SK-N-SH treated with all-trans-retinoic acid at 6 μM for 48 hours (cell line): ENCODE results near the gene SIN3B.

Source experiments
- ATAC-seq: fragments of 200-7000 bp; cut with Tn5 transposase; 3 replicates; pipeline ENCODE4 v1.9.1; 2020; ENCODE audit warnings: mild to moderate bottlenecking, moderate library complexity
- ARNTL ChIP-seq: fragments of 450-650 bp; formaldehyde crosslinking; IDR thresholded peaks from 2 replicates; pipeline ENCODE4 v1.5.0; 2020; ENCODE audit warnings: low read depth, mild to moderate bottlenecking, moderate library complexity, borderline replicate concordance
- BACH2 ChIP-seq: fragments of 250-450 bp; sonication (Bioruptor Pico); IDR thresholded peaks from 2 replicates; pipeline ENCODE4 v1.9.0; 2021; ENCODE audit warnings: mild to moderate bottlenecking, borderline replicate concordance
- CSDC2 ChIP-seq: fragments of 250-450 bp; sonication (Bioruptor Pico); IDR thresholded peaks from 2 replicates; pipeline ENCODE4 v1.5.0; 2020; ENCODE audit warnings: mild to moderate bottlenecking, moderate library complexity
- ISL1 ChIP-seq: fragments of 250-450 bp; sonication (Bioruptor Pico); IDR thresholded peaks from 2 replicates; pipeline ENCODE4 v2.1.2; 2022; ENCODE audit warnings: mild to moderate bottlenecking, moderate library complexity
- PPARA ChIP-seq: fragments of 250-450 bp; sonication (Bioruptor Pico); IDR thresholded peaks from 2 replicates; pipeline ENCODE4 v1.5.0; 2020; ENCODE audit warnings: mild to moderate bottlenecking, borderline replicate concordance
- RARB ChIP-seq: fragments of 250-450 bp; sonication (Bioruptor Pico); IDR thresholded peaks from 2 replicates; pipeline ENCODE4 v1.8.0; 2021; ENCODE audit warnings: mild to moderate bottlenecking, moderate library complexity
- SNAI2 ChIP-seq: fragments of 250-450 bp; sonication (Bioruptor Pico); IDR thresholded peaks from 2 replicates; pipeline ENCODE4 v1.5.0; 2020; ENCODE audit warnings: mild to moderate bottlenecking, moderate library complexity
- TCF4 ChIP-seq: fragments of 250-450 bp; sonication (Bioruptor Pico); IDR thresholded peaks from 2 replicates; pipeline ENCODE4 v1.8.0; 2021; ENCODE audit warnings: mild to moderate bottlenecking, moderate library complexity, borderline replicate concordance
- TOX ChIP-seq: fragments of 250-450 bp; sonication (Bioruptor Pico); IDR thresholded peaks from 2 replicates; pipeline ENCODE4 v1.8.0; 2021; ENCODE audit warnings: mild to moderate bottlenecking, moderate library complexity, borderline replicate concordance
- ZC3H10 ChIP-seq: fragments of 250-450 bp; sonication (Bioruptor Pico); IDR thresholded peaks from 2 replicates; pipeline ENCODE4 v1.5.1; 2021; ENCODE audit warnings: mild to moderate bottlenecking, moderate library complexity
- ZFP3 ChIP-seq: fragments of 250-450 bp; sonication (Bioruptor Pico); IDR thresholded peaks from 2 replicates; pipeline ENCODE4 v1.5.0; 2020; ENCODE audit warnings: mild to moderate bottlenecking, moderate library complexity
- ZFP30 ChIP-seq: fragments of 450-650 bp; formaldehyde crosslinking; IDR thresholded peaks from 2 replicates; pipeline ENCODE4 v1.5.0; 2022; ENCODE audit warnings: mild to moderate bottlenecking, moderate library complexity
- ZNF565 ChIP-seq: fragments of 450-650 bp; formaldehyde crosslinking; conservative IDR thresholded peaks from 2 replicates; pipeline ENCODE4 v1.5.0; 2020; ENCODE audit warnings: low read depth, mild to moderate bottlenecking, moderate library complexity
- ZNF70 ChIP-seq: fragments of 450-650 bp; formaldehyde crosslinking; IDR thresholded peaks from 2 replicates; pipeline ENCODE4 v1.5.0; 2020; ENCODE audit warnings: mild to moderate bottlenecking, moderate library complexity
- ZNF8 ChIP-seq: fragments of 450-650 bp; formaldehyde crosslinking; IDR thresholded peaks from 2 replicates; pipeline ENCODE4 v1.5.0; 2020; ENCODE audit warnings: mild to moderate bottlenecking, moderate library complexity
- TF ChIP-seq, protein P1 (sequence below): fragments of 250-450 bp; sonication (Bioruptor Pico); IDR thresholded peaks from 2 replicates; pipeline ENCODE4 v1.8.0; 2021; ENCODE audit warnings: low read depth, mild to moderate bottlenecking, moderate library complexity, borderline replicate concordance
- TF ChIP-seq, protein P2 (sequence below): fragments of 250-450 bp; sonication (Bioruptor Pico); IDR thresholded peaks from 2 replicates; pipeline ENCODE4 v1.5.1; 2021; ENCODE audit warnings: mild to moderate bottlenecking, moderate library complexity
- TF ChIP-seq, protein P3 (sequence below): fragments of 250-450 bp; sonication (Bioruptor Pico); IDR thresholded peaks from 2 replicates; pipeline ENCODE4 v1.5.0; 2020; ENCODE audit warnings: mild to moderate bottlenecking, moderate library complexity
- TF ChIP-seq, protein P4 (sequence below): fragments of 250-450 bp; sonication (Bioruptor Pico); IDR thresholded peaks from 2 replicates; pipeline ENCODE4 v1.5.1; 2020; ENCODE audit warnings: low read depth, mild to moderate bottlenecking, moderate library complexity

SIN3B gene

DNA sequence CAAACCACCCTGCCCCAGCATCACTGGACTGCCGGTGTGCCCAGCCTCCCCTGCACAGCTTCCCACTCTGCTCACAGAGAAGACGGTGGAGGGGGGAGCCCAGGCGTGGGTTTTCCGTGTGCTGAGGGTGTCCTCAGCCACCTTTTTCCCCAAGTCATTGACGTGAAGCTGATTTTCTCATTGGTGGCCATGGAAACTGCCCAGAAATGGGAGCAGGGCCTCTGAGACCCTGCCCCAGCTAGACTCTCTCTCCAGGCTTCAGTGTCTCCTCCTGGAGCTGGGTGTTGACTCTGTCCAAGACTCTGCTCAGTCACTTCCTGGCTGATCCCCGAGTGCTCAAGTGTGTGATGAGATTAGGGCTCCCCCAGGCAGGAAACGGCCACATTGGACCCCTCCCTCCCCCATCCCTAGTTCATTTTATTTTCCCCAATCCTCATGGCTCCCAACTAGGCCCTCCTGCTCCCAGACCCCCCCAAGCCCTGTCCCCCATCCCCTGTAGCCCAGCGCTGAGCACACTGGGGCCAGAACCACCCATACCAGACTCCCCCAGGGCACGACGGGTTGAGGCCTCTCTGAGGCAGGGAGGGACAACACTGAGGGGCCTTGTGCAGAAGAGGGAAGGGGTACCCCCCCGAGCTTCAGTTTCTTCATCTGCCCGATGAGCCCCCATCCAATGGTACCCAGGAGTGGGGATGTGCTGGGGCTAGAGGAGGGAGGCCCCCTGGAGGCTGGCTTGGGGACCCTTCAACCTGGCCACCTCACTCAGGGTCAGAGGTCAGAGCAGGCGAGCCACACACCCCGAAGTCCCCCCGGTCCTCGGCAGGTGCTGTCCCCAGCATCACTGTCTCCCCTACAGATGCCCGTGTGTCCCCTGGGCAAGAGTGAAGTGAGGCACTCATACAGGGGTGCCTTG is 58.4 kb downstream of the SIN3B start (continued):
- no peak for TF ChIP-seq ISL1
- no peak for TF ChIP-seq ZFP30 (CRISPR knock-in tag)
- TF ChIP-seq ZC3H10 (CRISPR knock-in tag): no peak

DNA sequence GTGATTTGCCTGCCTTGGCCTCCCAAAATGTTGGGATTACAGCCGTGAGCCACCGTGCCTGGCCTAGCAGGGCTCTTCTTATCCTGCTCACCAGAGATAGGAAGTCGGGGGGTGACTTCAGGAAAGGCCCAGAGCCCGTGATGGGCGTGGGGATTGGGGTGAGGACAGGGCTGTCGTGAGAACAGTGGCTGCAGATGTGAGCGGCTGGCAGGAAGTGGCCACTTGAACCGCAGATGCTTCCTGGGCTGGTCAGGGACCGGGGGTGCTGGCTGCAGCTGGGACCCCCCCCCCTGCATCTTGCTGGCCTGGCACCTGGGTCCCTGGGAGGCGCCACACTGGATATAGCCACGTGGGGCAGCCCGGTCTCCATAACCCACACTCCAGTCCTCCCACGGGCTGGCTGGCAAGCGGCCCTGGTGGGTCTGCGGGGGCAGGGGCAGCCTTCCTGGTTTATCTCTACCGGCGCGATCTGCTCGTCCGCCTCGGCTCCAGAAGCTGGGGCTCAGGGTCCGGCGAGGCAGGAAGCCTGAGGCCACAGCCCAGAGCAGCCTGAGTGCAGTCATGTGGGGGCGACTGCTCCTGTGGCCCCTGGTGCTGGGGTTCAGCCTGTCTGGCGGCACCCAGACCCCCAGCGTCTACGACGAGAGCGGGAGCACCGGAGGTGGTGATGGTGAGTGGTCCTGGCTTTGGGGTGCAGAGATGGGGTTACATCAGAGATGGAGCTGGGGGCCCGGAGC is 59.6 kb downstream of the SIN3B start, which contains the start of gene F2RL3:
F2RL3 (plus strand) TSS at position 371 of the 737 bp plus-strand sequence; CDS start at position 562, 191 bp downstream.
- ATAC-seq: no peak
- no peak for TF ChIP-seq TOX (CRISPR knock-in tag)
- TF ChIP-seq, all 23 proteins: peak for 0

DNA sequence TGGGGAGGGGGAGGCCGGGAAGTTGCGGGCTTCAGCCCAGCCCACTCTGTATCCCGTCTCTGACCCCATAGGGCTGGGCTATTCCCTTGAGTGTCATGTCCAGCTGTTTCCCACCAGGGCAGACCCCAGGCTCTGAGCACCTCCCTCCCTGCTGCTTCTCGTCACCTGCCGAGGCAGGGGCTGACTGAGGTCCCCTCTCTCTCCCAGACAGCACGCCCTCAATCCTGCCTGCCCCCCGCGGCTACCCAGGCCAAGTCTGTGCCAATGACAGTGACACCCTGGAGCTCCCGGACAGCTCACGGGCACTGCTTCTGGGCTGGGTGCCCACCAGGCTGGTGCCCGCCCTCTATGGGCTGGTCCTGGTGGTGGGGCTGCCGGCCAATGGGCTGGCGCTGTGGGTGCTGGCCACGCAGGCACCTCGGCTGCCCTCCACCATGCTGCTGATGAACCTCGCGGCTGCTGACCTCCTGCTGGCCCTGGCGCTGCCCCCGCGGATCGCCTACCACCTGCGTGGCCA is 60.2 kb downstream of the SIN3B start:
- ATAC-seq: peak; percentile 83
- no peak for TF ChIP-seq TOX (CRISPR knock-in tag)
- TF ChIP-seq ZFP30 (CRISPR knock-in tag): no peak
- TF ChIP-seq, protein P1, sequence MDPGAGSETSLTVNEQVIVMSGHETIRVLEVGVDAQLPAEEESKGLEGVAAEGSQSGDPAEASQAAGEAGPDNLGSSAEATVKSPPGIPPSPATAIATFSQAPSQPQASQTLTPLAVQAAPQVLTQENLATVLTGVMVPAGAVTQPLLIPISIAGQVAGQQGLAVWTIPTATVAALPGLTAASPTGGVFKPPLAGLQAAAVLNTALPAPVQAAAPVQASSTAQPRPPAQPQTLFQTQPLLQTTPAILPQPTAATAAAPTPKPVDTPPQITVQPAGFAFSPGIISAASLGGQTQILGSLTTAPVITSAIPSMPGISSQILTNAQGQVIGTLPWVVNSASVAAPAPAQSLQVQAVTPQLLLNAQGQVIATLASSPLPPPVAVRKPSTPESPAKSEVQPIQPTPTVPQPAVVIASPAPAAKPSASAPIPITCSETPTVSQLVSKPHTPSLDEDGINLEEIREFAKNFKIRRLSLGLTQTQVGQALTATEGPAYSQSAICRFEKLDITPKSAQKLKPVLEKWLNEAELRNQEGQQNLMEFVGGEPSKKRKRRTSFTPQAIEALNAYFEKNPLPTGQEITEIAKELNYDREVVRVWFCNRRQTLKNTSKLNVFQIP (CRISPR knock-in tag): no peak
- no peak for TF ChIP-seq PPARA (CRISPR knock-in tag)
- TF ChIP-seq ZC3H10 (CRISPR knock-in tag): no peak
- TF ChIP-seq TCF4: no peak
- TF ChIP-seq CSDC2 (CRISPR knock-in tag): no peak
- no peak for TF ChIP-seq SNAI2
- TF ChIP-seq ISL1: no peak
- TF ChIP-seq BACH2 (CRISPR knock-in tag): no peak
- TF ChIP-seq, protein P2, sequence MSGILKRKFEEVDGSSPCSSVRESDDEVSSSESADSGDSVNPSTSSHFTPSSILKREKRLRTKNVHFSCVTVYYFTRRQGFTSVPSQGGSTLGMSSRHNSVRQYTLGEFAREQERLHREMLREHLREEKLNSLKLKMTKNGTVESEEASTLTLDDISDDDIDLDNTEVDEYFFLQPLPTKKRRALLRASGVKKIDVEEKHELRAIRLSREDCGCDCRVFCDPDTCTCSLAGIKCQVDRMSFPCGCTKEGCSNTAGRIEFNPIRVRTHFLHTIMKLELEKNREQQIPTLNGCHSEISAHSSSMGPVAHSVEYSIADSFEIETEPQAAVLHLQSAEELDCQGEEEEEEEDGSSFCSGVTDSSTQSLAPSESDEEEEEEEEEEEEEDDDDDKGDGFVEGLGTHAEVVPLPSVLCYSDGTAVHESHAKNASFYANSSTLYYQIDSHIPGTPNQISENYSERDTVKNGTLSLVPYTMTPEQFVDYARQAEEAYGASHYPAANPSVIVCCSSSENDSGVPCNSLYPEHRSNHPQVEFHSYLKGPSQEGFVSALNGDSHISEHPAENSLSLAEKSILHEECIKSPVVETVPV: no peak
- no peak for TF ChIP-seq ZNF70 (CRISPR knock-in tag)
- no peak for TF ChIP-seq ZFP3 (CRISPR knock-in tag)

DNA sequence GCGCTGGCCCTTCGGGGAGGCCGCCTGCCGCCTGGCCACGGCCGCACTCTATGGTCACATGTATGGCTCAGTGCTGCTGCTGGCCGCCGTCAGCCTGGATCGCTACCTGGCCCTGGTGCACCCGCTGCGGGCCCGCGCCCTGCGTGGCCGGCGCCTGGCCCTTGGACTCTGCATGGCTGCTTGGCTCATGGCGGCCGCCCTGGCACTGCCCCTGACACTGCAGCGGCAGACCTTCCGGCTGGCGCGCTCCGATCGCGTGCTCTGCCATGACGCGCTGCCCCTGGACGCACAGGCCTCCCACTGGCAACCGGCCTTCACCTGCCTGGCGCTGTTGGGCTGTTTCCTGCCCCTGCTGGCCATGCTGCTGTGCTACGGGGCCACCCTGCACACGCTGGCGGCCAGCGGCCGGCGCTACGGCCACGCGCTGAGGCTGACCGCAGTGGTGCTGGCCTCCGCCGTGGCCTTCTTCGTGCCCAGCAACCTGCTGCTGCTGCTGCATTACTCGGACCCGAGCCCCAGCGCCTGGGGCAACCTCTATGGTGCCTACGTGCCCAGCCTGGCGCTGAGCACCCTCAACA is 60.8 kb downstream of the SIN3B start:
- ATAC-seq: no peak
- TF ChIP-seq ZC3H10 (CRISPR knock-in tag) (no peak), ZNF70 (CRISPR knock-in tag) (no peak), ARNTL (CRISPR knock-in tag) (no peak), RARB (CRISPR knock-in tag) (no peak), ZNF8 (CRISPR knock-in tag) (no peak), ZNF565 (no peak)
- TF ChIP-seq, protein P3, sequence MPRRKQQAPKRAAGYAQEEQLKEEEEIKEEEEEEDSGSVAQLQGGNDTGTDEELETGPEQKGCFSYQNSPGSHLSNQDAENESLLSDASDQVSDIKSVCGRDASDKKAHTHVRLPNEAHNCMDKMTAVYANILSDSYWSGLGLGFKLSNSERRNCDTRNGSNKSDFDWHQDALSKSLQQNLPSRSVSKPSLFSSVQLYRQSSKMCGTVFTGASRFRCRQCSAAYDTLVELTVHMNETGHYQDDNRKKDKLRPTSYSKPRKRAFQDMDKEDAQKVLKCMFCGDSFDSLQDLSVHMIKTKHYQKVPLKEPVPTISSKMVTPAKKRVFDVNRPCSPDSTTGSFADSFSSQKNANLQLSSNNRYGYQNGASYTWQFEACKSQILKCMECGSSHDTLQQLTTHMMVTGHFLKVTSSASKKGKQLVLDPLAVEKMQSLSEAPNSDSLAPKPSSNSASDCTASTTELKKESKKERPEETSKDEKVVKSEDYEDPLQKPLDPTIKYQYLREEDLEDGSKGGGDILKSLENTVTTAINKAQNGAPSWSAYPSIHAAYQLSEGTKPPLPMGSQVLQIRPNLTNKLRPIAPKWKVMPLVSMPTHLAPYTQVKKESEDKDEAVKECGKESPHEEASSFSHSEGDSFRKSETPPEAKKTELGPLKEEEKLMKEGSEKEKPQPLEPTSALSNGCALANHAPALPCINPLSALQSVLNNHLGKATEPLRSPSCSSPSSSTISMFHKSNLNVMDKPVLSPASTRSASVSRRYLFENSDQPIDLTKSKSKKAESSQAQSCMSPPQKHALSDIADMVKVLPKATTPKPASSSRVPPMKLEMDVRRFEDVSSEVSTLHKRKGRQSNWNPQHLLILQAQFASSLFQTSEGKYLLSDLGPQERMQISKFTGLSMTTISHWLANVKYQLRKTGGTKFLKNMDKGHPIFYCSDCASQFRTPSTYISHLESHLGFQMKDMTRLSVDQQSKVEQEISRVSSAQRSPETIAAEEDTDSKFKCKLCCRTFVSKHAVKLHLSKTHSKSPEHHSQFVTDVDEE: no peak
- TF ChIP-seq, protein P4, sequence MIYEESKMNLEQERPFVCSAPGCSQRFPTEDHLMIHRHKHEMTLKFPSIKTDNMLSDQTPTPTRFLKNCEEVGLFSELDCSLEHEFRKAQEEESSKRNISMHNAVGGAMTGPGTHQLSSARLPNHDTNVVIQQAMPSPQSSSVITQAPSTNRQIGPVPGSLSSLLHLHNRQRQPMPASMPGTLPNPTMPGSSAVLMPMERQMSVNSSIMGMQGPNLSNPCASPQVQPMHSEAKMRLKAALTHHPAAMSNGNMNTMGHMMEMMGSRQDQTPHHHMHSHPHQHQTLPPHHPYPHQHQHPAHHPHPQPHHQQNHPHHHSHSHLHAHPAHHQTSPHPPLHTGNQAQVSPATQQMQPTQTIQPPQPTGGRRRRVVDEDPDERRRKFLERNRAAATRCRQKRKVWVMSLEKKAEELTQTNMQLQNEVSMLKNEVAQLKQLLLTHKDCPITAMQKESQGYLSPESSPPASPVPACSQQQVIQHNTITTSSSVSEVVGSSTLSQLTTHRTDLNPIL: no peak
